Thyroid gland (tissue), 4 donors: ENCODE results near the gene ZFYVE27.

Source experiments
- CTCF ChIP-seq, 6 experiments: fragments of 200-600 bp in 3 of 6; fragments of 450-650 bp in 3 of 6; sonication (generic) in 3 of 6; IDR thresholded peaks; one replicate each; pipeline ENCODE4 v1.5.1; 2016 to 2019; ENCODE audit warnings: antibody characterized with exemption in 6 of 6, mild to moderate bottlenecking in 2 of 6, inconsistent platforms in 1 of 6, moderate library complexity in 1 of 6
- POLR2A ChIP-seq, 2 donors: fragments of 450-650 bp; IDR thresholded peaks; one replicate each; pipeline ENCODE4 v1.6.1; 2017; ENCODE audit warnings: antibody characterized with exemption in 2 of 2, mild to moderate bottlenecking in 2 of 2, moderate library complexity in 1 of 2

- TF ChIP-seq CTCF (IDR thresholded peaks at IDR 0.05) (no peak), POLR2A (IDR thresholded peaks at IDR 0.05) (no peak)
Measured at GRCh38 chr10:97715259-97715874, 21.6 kb upstream of the ZFYVE27 start.
